IMR-90 (cell line): Measurements from ENCODE around the gene KPTN. TPM values are rescaled to one million over a fixed set of nuclear protein-coding genes. Genes with fewer than 3 reads are reported as not detected.

Experiments used
- ATAC-seq: fragments of 200-7000 bp; cut with Tn5 transposase; 2 replicates; pipeline ENCODE4 v1.9.1; 2020; ENCODE audit warnings: low read depth, mild to moderate bottlenecking, moderate library complexity
- BruUV-seq: library from RNA; stranded (reverse); fragments of 400-500 nt; replicated peaks from 2 replicates; lab custom pipeline; 2021; lab: Mats Ljungman, UMichigan
- CTCF ChIA-PET: fragments of 300-600 bp; formaldehyde crosslinking; extraction: SDS; loops from one replicate; lab custom pipeline; 2021; ENCODE audit warnings: antibody characterized with exemption; lab: Yijun Ruan, JAX
- POLR2A ChIA-PET: fragments of 300-600 bp; sonication (Branson Sonifier 250); formaldehyde crosslinking; loops from one replicate; lab custom pipeline; 2022; ENCODE audit warnings: antibody characterized with exemption; ENCODE audit not compliant: unreplicated experiment; lab: Charles Lee
- DNase-seq: peaks from one replicate; pipeline ENCODE4 v3.0.0; 2013
- H2AFZ ChIP-seq: replicated peaks from 2 replicates; pipeline ENCODE3; 2013; ENCODE audit warnings: low read length, mild to moderate bottlenecking; ENCODE audit not compliant: poor library complexity
- H2AK5ac ChIP-seq: 2 replicates; pipeline ENCODE4 v1.6.1; 2013; ENCODE audit warnings: low read depth, low read length, inconsistent platforms
- H2AK9ac ChIP-seq: replicated peaks from 2 replicates; pipeline ENCODE3; 2013; ENCODE audit warnings: mild to moderate bottlenecking, low read depth, low read length, moderate library complexity; ENCODE audit not compliant: poor library complexity
- H2BK120ac ChIP-seq: 2 replicates; pipeline ENCODE4 v1.6.1; 2013; ENCODE audit warnings: low read depth, low read length, inconsistent platforms
- H2BK15ac ChIP-seq: 3 replicates; pipeline ENCODE4 v1.6.1; 2013; ENCODE audit warnings: low read depth, low read length, inconsistent platforms
- H2BK20ac ChIP-seq: 2 replicates; pipeline ENCODE4 v1.6.1; 2013; ENCODE audit warnings: low read depth, mild to moderate bottlenecking, inconsistent platforms, low read length, moderate library complexity
- H2BK5ac ChIP-seq: 2 replicates; pipeline ENCODE4 v1.6.1; 2013; ENCODE audit warnings: mild to moderate bottlenecking, low read depth, low read length, inconsistent platforms; ENCODE audit not compliant: poor library complexity, severe bottlenecking
- H3K14ac ChIP-seq: replicated peaks from 2 replicates; pipeline ENCODE4 v1.6.1; 2013; ENCODE audit warnings: low read depth, low read length, inconsistent platforms
- H3K18ac ChIP-seq: 2 replicates; pipeline ENCODE4 v1.6.1; 2013; ENCODE audit warnings: low read depth, low read length, control low read depth
- H3K23ac ChIP-seq: 2 replicates; pipeline ENCODE4 v1.6.1; 2013; ENCODE audit warnings: low read depth, low read length, inconsistent platforms
- H3K27ac ChIP-seq: 2 replicates; pipeline ENCODE4 v1.5.1; 2013; ENCODE audit warnings: mild to moderate bottlenecking, control low read depth, low read length; ENCODE audit not compliant: insufficient read depth
- H3K27me3 ChIP-seq: 2 replicates; pipeline ENCODE4 v1.6.1; 2013; ENCODE audit warnings: low read length; ENCODE audit not compliant: control insufficient read depth, insufficient read depth
- H3K36me3 ChIP-seq: 2 replicates; pipeline ENCODE4 v1.6.1; 2013; ENCODE audit warnings: low read length, mixed read lengths; ENCODE audit not compliant: control insufficient read depth, insufficient read depth
- H3K4ac ChIP-seq: 2 replicates; pipeline ENCODE4 v1.6.1; 2013; ENCODE audit warnings: low read depth, low read length, inconsistent platforms
- H3K4me1 ChIP-seq: 2 replicates; pipeline ENCODE4 v1.6.1; 2013; ENCODE audit warnings: low read length, mixed read lengths; ENCODE audit not compliant: control insufficient read depth, insufficient read depth
- H3K4me2 ChIP-seq: 2 replicates; pipeline ENCODE4 v1.6.1; 2013; ENCODE audit warnings: low read depth, mild to moderate bottlenecking, control low read depth, low read length, moderate library complexity
- H3K4me3 ChIP-seq: 2 replicates; pipeline ENCODE4 v1.5.1; 2013; ENCODE audit warnings: low read depth, mild to moderate bottlenecking, control low read depth, low read length, moderate library complexity; ENCODE audit not compliant: insufficient read depth
- H3K56ac ChIP-seq: 2 replicates; pipeline ENCODE4 v1.6.1; 2013; ENCODE audit warnings: low read length, inconsistent platforms; ENCODE audit not compliant: insufficient read depth; ENCODE audit errors: extremely low read depth
- H3K79me1 ChIP-seq, 2 experiments: 2 replicates each; pipeline ENCODE4 v1.6.1; 2013; ENCODE audit warnings: low read length in 2 of 2, inconsistent platforms in 1 of 2, low read depth in 1 of 2
- H3K9ac ChIP-seq: 2 replicates; pipeline ENCODE4 v1.6.1; 2013; ENCODE audit warnings: low read depth, low read length, control low read depth
- H3K9me1 ChIP-seq: 2 replicates; pipeline ENCODE4 v1.6.1; 2013; ENCODE audit warnings: low read length, inconsistent platforms; ENCODE audit not compliant: insufficient read depth
- H3K9me3 ChIP-seq: 2 replicates; pipeline ENCODE4 v1.6.1; 2013; ENCODE audit warnings: low read length; ENCODE audit not compliant: control insufficient read depth, insufficient read depth
- H4K20me1 ChIP-seq: 2 replicates; pipeline ENCODE4 v1.6.1; 2013; ENCODE audit warnings: low read length, inconsistent platforms; ENCODE audit not compliant: insufficient read depth
- H4K5ac ChIP-seq: 2 replicates; pipeline ENCODE4 v1.6.1; 2013; ENCODE audit warnings: mild to moderate bottlenecking, low read depth, low read length, control low read depth
- H4K8ac ChIP-seq, 2 experiments: 2 replicates each; pipeline ENCODE4 v1.6.1; 2013; ENCODE audit warnings: low read depth in 2 of 2, low read length in 2 of 2, control low read depth in 1 of 2, inconsistent platforms in 1 of 2
- H4K91ac ChIP-seq: 2 replicates; pipeline ENCODE4 v1.6.1; 2013; ENCODE audit warnings: low read depth, low read length, inconsistent platforms; ENCODE audit not compliant: insufficient read depth
- ELK1 ChIP-seq: fragments of 150-350 bp; IDR thresholded peaks from 2 replicates; pipeline ENCODE4 v1.6.1; 2016; ENCODE audit warnings: low read depth, mild to moderate bottlenecking, low read length, moderate library complexity, borderline replicate concordance
- FOS ChIP-seq: fragments of 150-350 bp; IDR thresholded peaks from 2 replicates; pipeline ENCODE4 v1.6.1; 2016; ENCODE audit warnings: low read depth, low read length
- NFE2L2 ChIP-seq: fragments of 150-350 bp; IDR thresholded peaks from 2 replicates; pipeline ENCODE4 v1.6.1; 2016; ENCODE audit warnings: low read depth, mild to moderate bottlenecking, low read length
- POLR2A ChIP-seq: IDR thresholded peaks from 2 replicates; pipeline ENCODE4 v1.6.1; 2012; ENCODE audit warnings: mild to moderate bottlenecking, low read depth, low read length
- RAD21 ChIP-seq: IDR thresholded peaks from 2 replicates; pipeline ENCODE4 v1.6.1; 2012; ENCODE audit warnings: low read length, improper control_type of control experiment
- WGBS, 2 experiments: methylation state at CpG; one replicate each; pipeline versions ENCODE4 v1.1.5 to v1.1.7; 2013; ENCODE audit warnings: missing lambda C conversion rate in 2 of 2; ENCODE audit not compliant: insufficient read length in 1 of 2; ENCODE audit errors: extremely low coverage in 2 of 2; 5-methylcytosine and 5-hydroxymethylcytosine counted together
- dilution Hi-C: fragments of 300-500 bp; cut with HindIII; formaldehyde crosslinking; loops from one replicate; pipeline ENCODE4 v1.14.3; 2018; ENCODE audit warnings: low sequenced_read_pairs; ENCODE audit not compliant: unreplicated experiment
- in situ Hi-C: fragments of 300-500 bp; cut with MboI; formaldehyde crosslinking; loops from 3 replicates; pipeline ENCODE4 v1.14.3; 2019; ENCODE audit warnings: low sequenced_read_pairs, inconsistent platforms, mixed read lengths
- intact Hi-C: fragments of 100-400 bp; cut with micrococcal nuclease; formaldehyde crosslinking; loops from 2 replicates; pipeline ENCODE4 v1.10.0; 2022
- polyA plus RNA-seq, 3 experiments: library from polyadenylated mRNA; depleted of rRNA; stranded (reverse); fragments of >200 nt; gene quantifications; 2 replicates each; pipeline ENCODE4 v1.2.3, GENCODE V29; 2012; ENCODE audit warnings: low replicate concordance in 1 of 3
- total RNA-seq: library from RNA; depleted of rRNA; stranded (reverse); fragments of >200 nt; gene quantifications from 2 replicates; pipeline ENCODE4 v1.2.3, GENCODE V29; 2012

Gene KPTN
- total and polyA plus RNA-seq, 2 of the 4 experiments (the other 2 are of a cell fraction): 4.1 to 15.4 TPM

GRCh38 chr19:47503826-47504150, 19.8 kb upstream of the KPTN start:
- Histone ChIP-seq H3K4me1 (no peaks in the 10 kb centered on the region), H2AK5ac (no peak overlapping the region), H2BK20ac (no peak overlapping the region), H3K4me2 (no peak overlapping the region), H3K36me3 (peaks cover 36% of the 10 kb centered on the region), H3K14ac (no peak overlapping the region), H4K91ac (no peak overlapping the region), H3K27me3 (no peaks in the 10 kb centered on the region), H3K18ac (no peak overlapping the region), H2BK120ac (no peak overlapping the region), H3K27ac (no peak overlapping the region), H2AFZ (no peak overlapping the region), H2BK15ac (no peak overlapping the region), H4K20me1 (peaks cover 45% of the 10 kb centered on the region), H2BK5ac (no peak overlapping the region), H3K79me1 (peaks cover 19 to 80% of the 10 kb centered on the region in 2 experiments), H2AK9ac (no peak overlapping the region), H4K5ac (no peak overlapping the region), H3K9me1 (0 out of 2 replicates have a peak, but pooled peaks cover 3% of the 10 kb centered on the region), H3K23ac (no peak overlapping the region), H3K4me3 (no peak overlapping the region), H3K9ac (no peak overlapping the region), H3K9me3 (no peaks in the 10 kb centered on the region), H3K56ac (no peak overlapping the region), H4K8ac (no peak overlapping the region), H3K4ac (no peak overlapping the region)
- DNase-seq (no peak), ATAC-seq (no peak)
- POLR2A ChIA-PET: no interaction called here
- dilution Hi-C loops (no loop called here), intact Hi-C loops (no loop called here), in situ Hi-C loops (no loop called here)
- CTCF ChIA-PET: no interaction called here
- BruUV-seq: no TSS peak
- 90% methylated on average over 3 of the region's 5 CpGs; no CpG with 5 or more reads in 1 of the 2 experiments for WGBS, 2 experiments
- no peak for TF ChIP-seq POLR2A
- no peak for TF ChIP-seq FOS
- no peak for TF ChIP-seq NFE2L2
- no peak for TF ChIP-seq ELK1
- TF ChIP-seq RAD21: no peak
